ENCODE data around the gene RPS6KL1. TPM values are rescaled to one million over a fixed set of nuclear protein-coding genes. Genes with fewer than 3 reads are reported as not detected.

RPS6KL1 gene
- total RNA-seq, 1 experiment from 2014 or later, result not detected

GRCh38 chr14:74891870-74892269, 31.2 kb downstream of the RPS6KL1 start:
- H3K4me3 ChIP-seq, result no peak overlapping the region
- peaks cover 84% of the 10 kb centered on the region for H3K36me3 ChIP-seq
- H3K27me3 ChIP-seq (replicated peaks), result no peaks in the 10 kb centered on the region
- no peak for DNase-seq (ENCODE audit: low read depth in 1 of 2, low spot score in 2 of 2)
- no peak overlapping the region for H3K27ac ChIP-seq
- no peaks in the 10 kb centered on the region for H3K4me1 ChIP-seq (replicated peaks)
- H3K9me3 ChIP-seq (replicated peaks), result no peaks in the 10 kb centered on the region

DNA sequence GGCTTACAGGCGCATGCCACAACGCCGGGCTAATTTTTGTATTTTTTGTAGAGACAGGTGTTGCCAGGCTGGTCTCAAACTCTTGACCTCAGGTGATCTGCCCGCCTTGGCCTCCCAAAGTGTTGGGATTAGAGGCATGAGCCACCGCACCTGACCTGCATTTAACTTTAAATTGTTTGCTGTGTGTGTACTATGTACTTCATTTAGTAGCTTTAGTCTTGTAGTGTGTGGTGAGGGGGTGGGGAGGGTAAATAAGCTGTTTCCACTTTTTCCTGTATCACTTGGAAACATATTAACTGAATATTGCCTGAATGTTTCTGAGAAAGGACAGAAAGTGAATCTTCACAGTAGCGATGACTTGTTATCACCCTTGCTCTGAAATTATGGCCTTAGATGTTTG, 32.8 kb downstream of the RPS6KL1 start:
- Histone ChIP-seq H3K4me1 (replicated peaks) (no peaks in the 10 kb centered on the region), H3K9me3 (replicated peaks) (no peaks in the 10 kb centered on the region), H3K4me3 (no peak overlapping the region), H3K27me3 (replicated peaks) (no peaks in the 10 kb centered on the region), H3K36me3 (peaks cover 84% of the 10 kb centered on the region), H3K27ac (no peak overlapping the region)
- no peak for DNase-seq (ENCODE audit: low read depth in 1 of 2, low spot score in 2 of 2)

GRCh38 chr14:74888164-74889158, 34.6 kb downstream of the RPS6KL1 start:
- H3K36me3 ChIP-seq, result peaks cover 84% of the 10 kb centered on the region
- H3K27me3 ChIP-seq (replicated peaks), result no peaks in the 10 kb centered on the region
- no peak overlapping the region for H3K4me3 ChIP-seq
- no peaks in the 10 kb centered on the region for H3K9me3 ChIP-seq (replicated peaks)
- peaks cover 4% of the 10 kb centered on the region for H3K4me1 ChIP-seq (replicated peaks)
- no peak overlapping the region for H3K27ac ChIP-seq
- no peak for DNase-seq (ENCODE audit: low read depth in 1 of 2, low spot score in 2 of 2)

DNA sequence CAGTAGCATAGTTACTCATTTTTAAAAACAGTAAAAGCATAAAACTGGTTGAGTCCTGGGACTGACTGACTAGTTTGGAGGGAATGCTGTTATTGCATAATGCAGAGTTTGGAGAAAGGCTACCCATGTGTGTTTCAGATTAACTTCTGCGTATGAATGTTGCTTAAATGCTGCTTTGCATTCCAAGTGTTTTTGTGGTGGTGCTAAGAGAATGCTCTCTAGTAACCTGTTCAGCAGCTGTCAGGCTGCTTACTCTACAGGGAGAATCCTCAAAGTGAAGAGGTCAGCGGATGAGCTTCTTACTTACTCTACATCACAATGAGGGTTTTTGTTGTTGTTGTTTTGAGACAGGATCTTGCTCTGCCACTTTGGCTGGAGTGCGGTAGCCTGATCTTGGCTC, 37.1 kb downstream of the RPS6KL1 start:
- DNase-seq (ENCODE audit: low read depth in 1 of 2, low spot score in 2 of 2), result no peak
- H3K4me3 ChIP-seq, result no peak overlapping the region
- H3K27ac ChIP-seq, result no peak overlapping the region
- no peaks in the 10 kb centered on the region for H3K9me3 ChIP-seq (replicated peaks)
- H3K27me3 ChIP-seq (replicated peaks), result no peaks in the 10 kb centered on the region
- H3K36me3 ChIP-seq, result peaks cover 73% of the 10 kb centered on the region
- H3K4me1 ChIP-seq (replicated peaks), result peaks cover 14% of the 10 kb centered on the region

DNA sequence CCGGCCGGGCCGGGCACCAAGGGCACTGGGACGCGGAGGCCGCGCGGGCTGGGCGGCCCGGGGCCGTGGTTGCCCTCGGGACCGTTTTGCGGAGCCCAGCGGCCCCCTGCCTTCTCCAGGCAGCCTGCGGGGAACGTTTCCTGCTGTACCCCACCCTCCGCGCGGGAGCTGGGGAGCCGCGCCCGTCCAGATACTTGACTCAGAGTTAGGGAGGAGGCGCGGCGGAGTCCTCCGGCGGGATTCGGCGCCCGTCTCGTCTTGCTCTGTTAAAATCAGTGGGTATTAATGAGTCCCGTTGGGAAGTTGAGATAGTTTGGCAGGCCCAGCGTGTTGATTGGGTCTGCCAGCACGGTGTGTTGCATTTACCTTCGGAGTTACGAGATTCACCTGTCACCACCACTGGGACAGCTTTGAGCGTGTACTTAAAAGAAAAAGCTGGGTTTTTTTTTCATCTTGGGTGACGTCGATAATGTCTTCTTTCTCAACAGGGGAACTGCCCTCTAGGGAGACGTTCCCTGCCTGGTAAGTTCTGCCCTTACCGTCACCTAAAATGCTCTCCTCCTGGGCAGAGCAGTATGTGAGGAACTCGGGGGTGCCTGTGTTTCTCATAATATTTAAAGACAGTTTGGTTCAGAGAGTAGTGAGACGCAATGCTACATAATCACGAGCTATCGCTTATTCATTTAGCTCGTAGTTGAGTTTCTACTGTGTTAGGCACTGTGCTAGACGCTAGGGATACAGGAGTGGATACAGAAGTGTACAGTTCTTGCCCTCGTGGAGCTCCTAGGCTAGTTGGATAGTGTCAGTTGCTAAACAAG, 40.7 kb downstream of the RPS6KL1 start:
- Histone ChIP-seq H3K4me1 (replicated peaks) (peaks cover 14% of the 10 kb centered on the region), H3K36me3 (peaks cover 50% of the 10 kb centered on the region), H3K4me3 (peak overlapping the region; percentile 98)

DNA sequence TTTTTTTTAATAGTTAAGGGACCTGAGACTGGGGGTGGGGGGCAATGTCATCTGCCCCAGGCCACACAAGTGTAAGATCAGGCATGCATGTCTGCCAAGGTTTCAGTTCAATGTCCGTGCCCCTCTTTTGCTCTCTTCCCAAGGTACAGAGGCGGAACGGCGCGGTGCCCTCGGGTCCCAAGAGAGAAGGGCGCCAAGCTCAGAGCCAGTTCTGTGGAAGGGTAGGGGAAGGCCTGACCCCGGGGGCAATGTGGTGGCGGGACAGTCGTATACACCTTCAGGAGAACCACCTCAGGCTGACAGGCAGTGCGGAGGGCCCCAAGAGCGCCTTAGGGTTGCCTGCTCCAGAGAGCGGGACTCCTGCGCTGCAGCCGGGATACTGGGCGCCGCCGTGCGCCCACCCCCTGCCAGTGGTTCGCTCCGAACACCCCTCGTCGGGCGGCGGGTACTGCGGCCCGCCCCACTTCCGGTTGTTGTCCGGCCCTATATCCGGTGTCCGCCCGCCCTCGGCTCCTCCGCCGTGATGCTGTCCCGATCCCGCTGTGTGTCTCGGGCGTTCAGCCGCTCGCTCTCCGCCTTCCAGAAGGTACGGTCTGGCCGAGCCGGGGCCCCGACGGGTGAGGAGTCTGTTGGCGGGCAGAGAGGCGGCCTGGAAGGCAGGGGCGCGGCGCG, 41.5 kb downstream of the RPS6KL1 start, which contains the start of gene DLST:
Gene DLST (plus strand): TSS at position 486 of the 672 bp plus-strand sequence. CDS start 38 bp downstream, at position 524.
- peak within 1 kb of the TSS; percentile 65 for H3K27ac ChIP-seq
- H3K4me3 ChIP-seq, result peak within 1 kb of the TSS; percentile 98
- H3K9me3 ChIP-seq (replicated peaks), result no peaks in the 10 kb centered on the region
- H3K27me3 ChIP-seq (replicated peaks), result no peaks in the 10 kb centered on the region
- peaks cover 14% of the 10 kb centered on the region for H3K4me1 ChIP-seq (replicated peaks)
- DNase-seq (ENCODE audit: low read depth in 1 of 2, low spot score in 2 of 2), result peak; percentile 83 to 86
- H3K36me3 ChIP-seq, result peaks cover 42% of the 10 kb centered on the region

More for the DNA sequence above, 40.7 kb downstream of the RPS6KL1 start:
- no peaks in the 10 kb centered on the region for H3K27me3 ChIP-seq (replicated peaks)
- H3K9me3 ChIP-seq (replicated peaks), result no peaks in the 10 kb centered on the region
- H3K27ac ChIP-seq, result peak overlapping the region; percentile 65
- peak in 1 of 2 experiments; percentile 49 for DNase-seq (ENCODE audit: low read depth in 1 of 2, low spot score in 2 of 2)

DNA sequence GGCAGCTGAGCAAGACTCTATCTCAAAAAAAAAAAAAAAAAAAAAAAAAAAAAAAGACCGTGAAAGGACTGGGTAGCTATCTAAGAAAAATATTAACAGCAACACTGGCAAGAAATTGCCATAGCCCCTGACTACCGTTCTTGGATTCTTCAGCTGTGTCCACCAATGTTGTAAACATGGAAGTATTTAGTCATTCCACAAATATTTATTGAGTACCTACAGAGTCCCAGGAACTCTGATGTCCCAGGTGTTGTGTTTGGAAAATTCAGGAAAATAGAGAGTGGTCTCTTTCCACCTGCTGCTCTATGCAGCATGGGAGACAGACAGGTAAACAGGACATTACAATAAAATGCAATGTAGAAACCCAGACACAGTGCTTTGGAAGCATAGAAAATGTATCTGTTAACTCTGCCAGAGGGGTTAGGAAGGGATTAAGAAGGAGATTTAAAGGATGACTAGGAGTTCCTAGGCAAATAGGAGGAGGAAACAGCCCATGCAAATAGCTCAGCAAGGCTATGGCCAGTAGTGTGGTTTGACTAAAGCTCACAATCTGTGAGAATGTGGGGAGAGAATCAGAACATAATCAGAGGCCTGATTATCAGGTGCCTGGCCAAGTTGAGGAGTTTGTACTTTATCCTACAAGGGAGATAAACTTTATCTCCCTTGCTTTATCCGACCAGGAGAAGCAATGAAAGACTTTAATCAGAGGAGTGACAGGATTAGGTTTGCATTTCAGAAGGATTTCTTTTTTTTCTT, 43.5 kb downstream of the RPS6KL1 start:
- DNase-seq (ENCODE audit: low read depth in 1 of 2, low spot score in 2 of 2), result no peak
- peaks cover 14% of the 10 kb centered on the region for H3K4me1 ChIP-seq (replicated peaks)
- H3K4me3 ChIP-seq, result no peak overlapping the region
- no peaks in the 10 kb centered on the region for H3K9me3 ChIP-seq (replicated peaks)
- H3K36me3 ChIP-seq, result peaks cover 23% of the 10 kb centered on the region
- H3K27me3 ChIP-seq (replicated peaks), result no peaks in the 10 kb centered on the region
- no peak overlapping the region for H3K27ac ChIP-seq

DNA sequence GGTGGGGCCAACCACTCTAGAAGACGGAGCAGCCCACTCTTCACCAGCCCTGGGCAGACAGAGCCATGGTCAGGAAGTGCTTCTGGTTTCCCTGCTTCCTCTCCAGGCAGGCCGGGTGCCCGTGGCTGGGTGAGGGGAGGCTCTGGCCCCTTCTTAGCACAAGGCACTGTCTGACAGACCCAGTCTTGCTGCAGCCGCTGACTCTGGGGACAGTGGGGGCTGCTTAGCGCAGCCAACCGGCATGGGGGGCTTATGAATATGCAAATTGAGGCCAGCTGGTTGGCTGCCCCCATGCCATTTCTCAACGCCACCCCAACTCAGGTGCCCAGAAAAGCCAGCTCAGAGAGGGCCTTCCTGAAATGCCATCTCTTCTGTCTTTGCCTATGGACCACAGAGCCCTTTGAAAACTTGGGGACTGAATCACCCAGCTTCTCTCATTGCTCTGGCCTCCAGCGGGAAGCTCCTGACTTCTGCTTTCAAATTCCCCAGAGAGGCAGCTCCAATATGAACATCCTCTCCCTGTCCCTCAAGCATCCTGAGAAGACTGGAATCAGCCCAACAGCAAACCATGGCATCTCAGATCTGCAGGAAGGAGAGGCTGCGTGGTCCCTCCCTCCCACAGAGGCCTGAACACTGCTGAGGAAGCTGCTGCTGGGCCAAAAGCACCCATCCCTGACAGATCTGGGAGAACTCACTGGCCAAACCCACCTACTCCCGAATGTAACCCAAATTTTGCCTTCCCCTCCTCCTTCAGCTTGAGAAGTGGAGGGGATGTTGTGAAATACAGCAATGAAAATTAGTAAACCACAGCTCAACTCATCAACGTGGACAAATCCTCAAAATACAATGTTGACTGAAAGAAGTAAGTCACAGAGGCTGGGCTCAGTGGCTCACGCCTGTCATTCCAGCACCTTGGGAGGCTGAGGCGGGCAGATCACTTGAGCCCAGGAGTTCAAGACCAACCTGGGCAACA, 46.8 kb downstream of the RPS6KL1 start, which contains the start of gene PROX2:
Gene PROX2 (minus strand): TSS at position 205 of the 973 bp plus-strand sequence. CDS start 12,311 bp downstream, outside the sequence.
- Histone ChIP-seq H3K27me3 (replicated peaks) (no peaks in the 10 kb centered on the region), H3K4me1 (replicated peaks) (no peaks in the 10 kb centered on the region), H3K27ac (no peak within 1 kb of the TSS), H3K36me3 (no peaks in the 10 kb centered on the region), H3K9me3 (replicated peaks) (no peaks in the 10 kb centered on the region), H3K4me3 (no peak within 1 kb of the TSS)
- no peak for DNase-seq (ENCODE audit: low read depth in 1 of 2, low spot score in 2 of 2)

DNA sequence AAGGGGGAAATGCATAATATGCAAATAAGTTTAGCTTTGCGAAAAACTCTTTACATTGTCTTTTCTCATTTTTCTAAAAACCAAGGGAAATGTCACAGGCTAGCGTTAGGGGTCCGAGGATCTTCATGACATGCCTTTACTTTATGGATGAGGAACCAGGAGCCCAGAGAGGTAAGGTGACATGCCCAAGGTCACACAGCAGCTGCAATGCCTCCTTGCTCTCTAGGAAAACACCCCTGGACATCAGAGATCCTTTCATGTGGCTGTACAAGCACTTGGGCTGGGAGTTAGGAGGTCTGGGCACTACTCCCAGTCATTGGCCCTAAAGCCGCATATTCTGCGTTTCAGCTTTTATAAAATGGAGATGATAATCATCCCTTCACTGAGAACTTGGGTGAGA, 47.9 kb downstream of the RPS6KL1 start:
- Histone ChIP-seq H3K36me3 (no peaks in the 10 kb centered on the region), H3K9me3 (replicated peaks) (no peaks in the 10 kb centered on the region), H3K4me1 (replicated peaks) (no peaks in the 10 kb centered on the region)

DNA sequence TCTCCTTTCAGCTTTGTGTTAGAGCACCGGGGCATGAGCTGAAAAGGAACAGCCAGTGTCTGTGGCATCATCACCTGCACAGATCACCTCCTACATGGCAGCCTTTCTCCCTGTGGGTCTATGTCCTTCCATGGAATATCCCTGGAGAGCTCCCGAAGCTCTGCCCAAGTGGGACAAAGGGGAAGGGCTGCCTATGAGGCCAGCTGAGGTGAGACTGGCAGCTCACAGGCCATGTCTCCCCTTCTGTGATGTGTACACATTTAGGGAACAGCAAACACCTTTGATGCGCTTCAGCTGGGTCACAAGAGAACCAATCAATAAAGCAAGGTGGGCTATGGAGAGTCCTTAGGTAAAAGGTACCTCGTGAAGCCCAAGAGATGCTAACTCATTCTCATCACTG, 51.2 kb downstream of the RPS6KL1 start:
- Histone ChIP-seq H3K36me3 (no peaks in the 10 kb centered on the region), H3K4me3 (no peak overlapping the region), H3K9me3 (replicated peaks) (no peaks in the 10 kb centered on the region), H3K27ac (no peak overlapping the region), H3K27me3 (replicated peaks) (peaks cover 8% of the 10 kb centered on the region; the same call in 1 of the 2 replicates), H3K4me1 (replicated peaks) (no peaks in the 10 kb centered on the region)
- DNase-seq (ENCODE audit: low read depth in 1 of 2, low spot score in 2 of 2), result no peak

More for the DNA sequence above, 47.9 kb downstream of the RPS6KL1 start:
- no peak overlapping the region for H3K4me3 ChIP-seq
- no peak overlapping the region for H3K27ac ChIP-seq
- H3K27me3 ChIP-seq (replicated peaks), result no peaks in the 10 kb centered on the region
- no peak for DNase-seq (ENCODE audit: low read depth in 1 of 2, low spot score in 2 of 2)

- Histone ChIP-seq H3K27ac (no peak overlapping the region), H3K4me3 (no peak overlapping the region), H3K36me3 (no peaks in the 10 kb centered on the region), H3K9me3 (replicated peaks) (no peaks in the 10 kb centered on the region), H3K27me3 (replicated peaks) (peaks cover 8% of the 10 kb centered on the region; the same call in 1 of the 2 replicates), H3K4me1 (replicated peaks) (no peaks in the 10 kb centered on the region)
- DNase-seq (ENCODE audit: low read depth in 1 of 2, low spot score in 2 of 2), result no peak
Measured at GRCh38 chr14:74868739-74869138, 54.3 kb downstream of the RPS6KL1 start.

GRCh38 chr14:74867673-74868072, 55.4 kb downstream of the RPS6KL1 start:
- H3K27me3 ChIP-seq (replicated peaks), result peaks cover 8% of the 10 kb centered on the region; the same call in 1 of the 2 replicates
- no peaks in the 10 kb centered on the region for H3K9me3 ChIP-seq (replicated peaks)
- no peak overlapping the region for H3K27ac ChIP-seq
- H3K4me3 ChIP-seq, result no peak overlapping the region
- no peaks in the 10 kb centered on the region for H3K4me1 ChIP-seq (replicated peaks)
- no peaks in the 10 kb centered on the region for H3K36me3 ChIP-seq
- no peak for DNase-seq (ENCODE audit: low read depth in 1 of 2, low spot score in 2 of 2)
